OCI-LY3 (cell line): ENCODE results near the gene NECAB2.

Experiments used
- H2AFZ ChIP-seq: fragments of 200-600, 300-600 bp; shearing (Covaris generic); 2 replicates; pipeline ENCODE4 v1.6.0; 2014; ENCODE audit warnings: antibody characterized with exemption, low read depth, low read length
- H3K27ac ChIP-seq: fragments of 200-600, 300-600 bp; sonication (generic); 2 replicates; pipeline ENCODE4 v1.5.1; 2014; ENCODE audit warnings: mild to moderate bottlenecking, low read length, moderate library complexity, mixed read lengths
- H3K27me3 ChIP-seq: fragments of 200-600, 300-600 bp; sonication (generic); 2 replicates; pipeline ENCODE4 v1.6.1; 2014; ENCODE audit warnings: low read depth, low read length, mixed read lengths
- H3K36me3 ChIP-seq: fragments of 200-600, 300-600 bp; sonication (generic); replicated peaks from 2 replicates; pipeline ENCODE3; 2014; ENCODE audit warnings: low read depth, low read length, mixed read lengths
- H3K4me1 ChIP-seq: fragments of 300-600, 200-600 bp; sonication (generic); 2 replicates; pipeline ENCODE4 v1.6.1; 2014; ENCODE audit warnings: low read length, mixed read lengths
- H3K4me2 ChIP-seq: fragments of 200-600, 300-600 bp; sonication (generic); 2 replicates; pipeline ENCODE4 v1.6.1; 2014; ENCODE audit warnings: low read length, mixed read lengths
- H3K4me3 ChIP-seq: fragments of 300-600, 200-600 bp; sonication (generic); 2 replicates; pipeline ENCODE4 v1.5.1; 2014; ENCODE audit warnings: antibody characterized with exemption, mild to moderate bottlenecking, low read length, moderate library complexity
- H3K79me2 ChIP-seq: fragments of 300-600, 200-600 bp; shearing (Covaris generic); 2 replicates; pipeline ENCODE4 v1.6.1; 2014; ENCODE audit warnings: mild to moderate bottlenecking, low read length, mixed read lengths
- H3K9ac ChIP-seq: fragments of 300-600, 200-600 bp; shearing (Covaris generic); 2 replicates; pipeline ENCODE4 v1.6.0; 2014; ENCODE audit warnings: mild to moderate bottlenecking, low read length, moderate library complexity
- H3K9me3 ChIP-seq: fragments of 200-600, 300-600 bp; shearing (Covaris generic); 2 replicates; pipeline ENCODE4 v1.6.1; 2014; ENCODE audit warnings: low read length, mixed read lengths; ENCODE audit not compliant: insufficient read depth
- H4K20me1 ChIP-seq: fragments of 200-600, 300-600 bp; sonication (generic); 2 replicates; pipeline ENCODE4 v1.6.1; 2016; ENCODE audit warnings: low read length, mixed read lengths; ENCODE audit not compliant: insufficient read depth
- CTCF ChIP-seq: fragments of 200-600, 300-600 bp; sonication (generic); IDR thresholded peaks from 2 replicates; pipeline ENCODE4 v1.5.1; 2014; ENCODE audit warnings: antibody characterized with exemption, low read length, low read depth
- EZH2phosphoT487 ChIP-seq: fragments of 200-600 bp; shearing (Covaris generic); IDR thresholded peaks from 2 replicates; pipeline ENCODE4 v1.6.1; 2018; ENCODE audit warnings: antibody characterized with exemption, mixed run types, low read depth

Gene NECAB2

DNA sequence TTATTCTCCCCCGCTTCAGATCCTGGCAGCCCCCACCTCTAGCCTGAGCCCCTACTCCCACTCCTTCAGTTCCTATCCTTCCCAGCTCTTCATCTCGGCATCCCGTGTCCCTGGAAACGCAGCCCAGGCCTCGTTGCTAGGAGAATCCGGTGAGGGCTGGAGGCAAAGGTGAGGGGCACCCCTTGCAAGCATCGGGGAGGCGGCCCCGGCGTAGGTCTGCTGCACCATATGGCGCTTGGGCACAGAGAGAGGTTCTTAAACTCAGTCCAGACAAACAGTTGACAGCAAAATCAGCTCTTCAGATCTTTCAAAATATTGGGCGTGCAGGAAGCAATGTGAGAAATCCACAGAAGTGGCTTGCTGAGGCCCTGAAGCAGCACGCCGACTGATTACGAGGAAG, 59.6 kb downstream of the NECAB2 start:
- Histone ChIP-seq H3K4me3 (no peak overlapping the region), H3K27ac (no peak overlapping the region), H4K20me1 (no peaks in the 10 kb centered on the region), H3K79me2 (no peaks in the 10 kb centered on the region), H3K4me1 (no peaks in the 10 kb centered on the region), H3K9me3 (no peaks in the 10 kb centered on the region), H3K36me3 (no peaks in the 10 kb centered on the region), H3K9ac (no peak overlapping the region), H3K27me3 (peaks cover 23% of the 10 kb centered on the region), H3K4me2 (no peak overlapping the region), H2AFZ (no peak overlapping the region)
- TF ChIP-seq EZH2phosphoT487 (no peak), CTCF (no peak)

DNA sequence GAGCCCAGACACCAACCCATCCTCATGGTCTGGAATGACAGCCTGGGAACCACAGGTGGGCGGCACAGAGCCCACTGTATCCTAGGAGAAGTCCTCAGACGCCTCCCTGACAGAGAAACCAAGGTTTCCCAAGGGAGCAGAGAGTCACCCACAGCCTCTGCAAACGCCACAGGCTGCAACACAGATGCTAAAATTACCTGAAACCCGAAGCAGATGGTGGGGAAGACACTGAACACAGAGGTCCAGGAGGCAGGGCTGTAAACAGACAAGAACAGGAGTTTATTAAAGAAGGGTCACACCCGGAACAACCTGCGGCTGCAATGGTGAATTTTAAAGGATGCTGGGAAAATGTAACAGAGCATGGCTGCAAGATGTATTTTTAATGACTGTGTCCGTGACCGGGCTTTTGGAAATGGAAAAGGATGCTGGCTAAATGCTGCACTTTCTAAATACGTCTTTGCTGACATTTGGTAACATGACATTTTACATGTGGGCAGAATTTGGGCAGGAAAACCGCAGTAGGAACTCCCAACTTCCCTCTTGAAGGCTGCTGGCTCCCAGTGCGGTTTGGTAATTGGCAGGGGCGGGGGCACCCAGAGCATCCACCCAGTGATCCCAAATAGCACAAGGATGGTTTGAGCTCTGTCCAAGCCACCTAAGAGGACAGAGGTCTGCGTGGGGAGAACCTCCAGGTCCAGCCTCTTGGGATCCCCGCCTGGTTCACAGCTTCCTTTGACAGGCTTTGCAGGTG, 61.4 kb downstream of the NECAB2 start:
- TF ChIP-seq CTCF = no peak
- TF ChIP-seq EZH2phosphoT487 = no peak
- no peak overlapping the region for H3K27ac ChIP-seq
- H3K4me2 ChIP-seq = no peak overlapping the region
- H4K20me1 ChIP-seq = no peaks in the 10 kb centered on the region
- no peak overlapping the region for H2AFZ ChIP-seq
- no peaks in the 10 kb centered on the region for H3K79me2 ChIP-seq
- H3K27me3 ChIP-seq = peaks cover 18% of the 10 kb centered on the region
- H3K4me3 ChIP-seq = no peak overlapping the region
- no peaks in the 10 kb centered on the region for H3K4me1 ChIP-seq
- H3K36me3 ChIP-seq = no peaks in the 10 kb centered on the region
- no peak overlapping the region for H3K9ac ChIP-seq
- no peaks in the 10 kb centered on the region for H3K9me3 ChIP-seq

DNA sequence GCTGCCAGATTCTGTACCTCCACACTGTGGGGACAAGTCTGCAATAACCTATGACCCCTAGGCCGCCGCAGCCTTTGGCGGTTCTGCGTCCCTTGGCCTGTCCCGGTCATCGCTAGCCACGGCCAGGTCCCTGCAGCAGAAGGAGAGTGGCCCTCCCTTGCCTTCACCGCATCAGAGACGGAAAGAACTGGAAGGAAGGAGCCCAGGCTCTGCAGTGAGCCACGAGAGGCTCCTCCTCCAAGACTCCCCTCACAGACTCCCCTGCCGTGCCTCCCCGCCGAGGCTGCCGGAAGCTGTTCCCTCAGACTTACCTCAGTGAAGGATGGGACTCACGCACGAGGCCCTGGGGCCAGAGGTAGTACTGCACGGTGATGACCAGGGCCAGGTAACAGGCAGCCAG, 63.5 kb downstream of the NECAB2 start:
- Histone ChIP-seq H4K20me1 (no peaks in the 10 kb centered on the region), H3K79me2 (no peaks in the 10 kb centered on the region), H3K36me3 (no peaks in the 10 kb centered on the region), H3K4me3 (no peak overlapping the region), H3K4me2 (no peak overlapping the region), H3K4me1 (no peaks in the 10 kb centered on the region), H2AFZ (no peak overlapping the region), H3K27me3 (peaks cover 27% of the 10 kb centered on the region), H3K27ac (no peak overlapping the region), H3K9ac (no peak overlapping the region), H3K9me3 (no peaks in the 10 kb centered on the region)
- TF ChIP-seq EZH2phosphoT487 = no peak
- no peak for TF ChIP-seq CTCF

DNA sequence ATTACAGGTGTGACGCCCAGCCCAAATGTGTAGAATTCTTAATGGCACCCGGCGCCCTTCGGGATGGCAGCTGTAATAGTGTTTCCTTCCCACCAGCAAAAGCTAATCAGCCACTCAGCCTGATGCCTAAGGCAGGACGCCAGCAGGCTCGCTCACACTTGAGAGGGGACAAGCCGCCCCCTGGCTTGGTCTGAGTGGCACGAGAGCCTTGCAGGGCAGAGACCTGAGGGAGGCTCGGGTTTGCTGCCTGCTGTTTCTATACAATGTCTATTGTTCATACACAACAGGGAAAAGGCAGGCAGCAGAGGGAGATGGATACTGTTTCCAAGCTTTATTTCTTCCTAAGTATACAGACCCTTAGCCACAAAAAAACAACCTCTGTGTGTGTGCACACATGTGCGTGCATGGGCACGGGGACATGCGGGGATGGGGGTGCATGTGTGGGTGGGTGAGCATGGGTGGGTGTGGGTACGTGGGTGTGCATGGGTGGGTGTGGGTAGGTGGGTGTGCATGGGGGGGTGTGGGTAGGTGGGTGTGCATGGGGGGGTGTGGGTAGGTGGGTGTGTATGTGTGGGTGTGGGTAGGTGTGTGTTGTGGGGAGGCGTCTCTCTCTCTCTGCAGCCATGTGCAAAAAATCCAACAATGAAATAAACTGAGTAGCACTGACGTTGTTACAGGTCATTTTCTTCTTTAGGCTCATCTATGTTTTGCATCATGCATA, 64.6 kb downstream of the NECAB2 start:
- Histone ChIP-seq H3K9me3 (no peaks in the 10 kb centered on the region), H3K79me2 (no peaks in the 10 kb centered on the region), H3K4me3 (no peak overlapping the region), H3K4me1 (no peaks in the 10 kb centered on the region), H3K27ac (no peak overlapping the region), H4K20me1 (no peaks in the 10 kb centered on the region), H3K36me3 (no peaks in the 10 kb centered on the region), H3K4me2 (no peak overlapping the region), H2AFZ (no peak overlapping the region), H3K27me3 (peaks cover 27% of the 10 kb centered on the region), H3K9ac (no peak overlapping the region)
- TF ChIP-seq EZH2phosphoT487 (no peak), CTCF (no peak)
